ENCODE results near the gene LOXHD1.

- TF ChIP-seq, protein P1, sequence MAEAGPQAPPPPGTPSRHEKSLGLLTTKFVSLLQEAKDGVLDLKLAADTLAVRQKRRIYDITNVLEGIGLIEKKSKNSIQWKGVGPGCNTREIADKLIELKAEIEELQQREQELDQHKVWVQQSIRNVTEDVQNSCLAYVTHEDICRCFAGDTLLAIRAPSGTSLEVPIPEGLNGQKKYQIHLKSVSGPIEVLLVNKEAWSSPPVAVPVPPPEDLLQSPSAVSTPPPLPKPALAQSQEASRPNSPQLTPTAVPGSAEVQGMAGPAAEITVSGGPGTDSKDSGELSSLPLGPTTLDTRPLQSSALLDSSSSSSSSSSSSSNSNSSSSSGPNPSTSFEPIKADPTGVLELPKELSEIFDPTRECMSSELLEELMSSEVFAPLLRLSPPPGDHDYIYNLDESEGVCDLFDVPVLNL (CRISPR knock-in tag; IDR thresholded peaks at IDR 0.05; ENCODE audit: borderline replicate concordance, low read depth), result no peak
- TF ChIP-seq NFATC4 (CRISPR knock-in tag; IDR thresholded peaks at IDR 0.05) (no peak), E2F5 (CRISPR knock-in tag; IDR thresholded peaks at IDR 0.05) (no peak)
- TF ChIP-seq, protein P2, sequence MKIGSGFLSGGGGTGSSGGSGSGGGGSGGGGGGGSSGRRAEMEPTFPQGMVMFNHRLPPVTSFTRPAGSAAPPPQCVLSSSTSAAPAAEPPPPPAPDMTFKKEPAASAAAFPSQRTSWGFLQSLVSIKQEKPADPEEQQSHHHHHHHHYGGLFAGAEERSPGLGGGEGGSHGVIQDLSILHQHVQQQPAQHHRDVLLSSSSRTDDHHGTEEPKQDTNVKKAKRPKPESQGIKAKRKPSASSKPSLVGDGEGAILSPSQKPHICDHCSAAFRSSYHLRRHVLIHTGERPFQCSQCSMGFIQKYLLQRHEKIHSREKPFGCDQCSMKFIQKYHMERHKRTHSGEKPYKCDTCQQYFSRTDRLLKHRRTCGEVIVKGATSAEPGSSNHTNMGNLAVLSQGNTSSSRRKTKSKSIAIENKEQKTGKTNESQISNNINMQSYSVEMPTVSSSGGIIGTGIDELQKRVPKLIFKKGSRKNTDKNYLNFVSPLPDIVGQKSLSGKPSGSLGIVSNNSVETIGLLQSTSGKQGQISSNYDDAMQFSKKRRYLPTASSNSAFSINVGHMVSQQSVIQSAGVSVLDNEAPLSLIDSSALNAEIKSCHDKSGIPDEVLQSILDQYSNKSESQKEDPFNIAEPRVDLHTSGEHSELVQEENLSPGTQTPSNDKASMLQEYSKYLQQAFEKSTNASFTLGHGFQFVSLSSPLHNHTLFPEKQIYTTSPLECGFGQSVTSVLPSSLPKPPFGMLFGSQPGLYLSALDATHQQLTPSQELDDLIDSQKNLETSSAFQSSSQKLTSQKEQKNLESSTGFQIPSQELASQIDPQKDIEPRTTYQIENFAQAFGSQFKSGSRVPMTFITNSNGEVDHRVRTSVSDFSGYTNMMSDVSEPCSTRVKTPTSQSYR (CRISPR knock-in tag; IDR thresholded peaks at IDR 0.05), result no peak
- TF ChIP-seq, protein P3, sequence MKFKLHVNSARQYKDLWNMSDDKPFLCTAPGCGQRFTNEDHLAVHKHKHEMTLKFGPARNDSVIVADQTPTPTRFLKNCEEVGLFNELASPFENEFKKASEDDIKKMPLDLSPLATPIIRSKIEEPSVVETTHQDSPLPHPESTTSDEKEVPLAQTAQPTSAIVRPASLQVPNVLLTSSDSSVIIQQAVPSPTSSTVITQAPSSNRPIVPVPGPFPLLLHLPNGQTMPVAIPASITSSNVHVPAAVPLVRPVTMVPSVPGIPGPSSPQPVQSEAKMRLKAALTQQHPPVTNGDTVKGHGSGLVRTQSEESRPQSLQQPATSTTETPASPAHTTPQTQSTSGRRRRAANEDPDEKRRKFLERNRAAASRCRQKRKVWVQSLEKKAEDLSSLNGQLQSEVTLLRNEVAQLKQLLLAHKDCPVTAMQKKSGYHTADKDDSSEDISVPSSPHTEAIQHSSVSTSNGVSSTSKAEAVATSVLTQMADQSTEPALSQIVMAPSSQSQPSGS (CRISPR knock-in tag; IDR thresholded peaks at IDR 0.05; ENCODE audit: borderline replicate concordance, low read depth), result no peak
Measured at GRCh38 chr18:46570134-46570533, 86.9 kb downstream of the LOXHD1 start.
